ENCODE data around the gene CIRBP.
A peak's percentile ranks its signal among the peaks of the same experiment; 100 is the strongest.

CIRBP gene

DNA sequence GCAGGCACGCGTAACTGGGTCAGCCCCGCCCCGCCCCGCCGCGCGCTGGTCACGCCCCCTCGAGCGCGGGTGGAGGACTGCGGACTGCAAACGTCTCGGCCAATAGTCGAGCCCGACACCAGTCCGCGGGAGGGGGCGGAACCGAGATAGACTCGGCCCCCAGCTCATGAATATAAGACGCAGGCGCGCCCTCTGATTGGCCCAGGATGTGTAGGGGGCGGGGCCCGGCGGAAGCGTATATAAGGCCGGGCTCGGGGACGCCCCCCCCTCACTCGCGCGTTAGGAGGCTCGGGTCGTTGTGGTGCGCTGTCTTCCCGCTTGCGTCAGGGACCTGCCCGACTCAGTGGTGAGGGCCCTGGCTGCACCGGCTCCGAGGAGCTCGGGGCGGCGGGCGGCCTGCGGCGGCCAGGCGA lies at the start of gene CIRBP:
TSS of gene CIRBP (plus strand) at position 268 of the 413 bp plus-strand sequence. CDS start 1,602 bp downstream, outside the sequence.
- peak; percentile 100 for DNase-seq

DNA sequence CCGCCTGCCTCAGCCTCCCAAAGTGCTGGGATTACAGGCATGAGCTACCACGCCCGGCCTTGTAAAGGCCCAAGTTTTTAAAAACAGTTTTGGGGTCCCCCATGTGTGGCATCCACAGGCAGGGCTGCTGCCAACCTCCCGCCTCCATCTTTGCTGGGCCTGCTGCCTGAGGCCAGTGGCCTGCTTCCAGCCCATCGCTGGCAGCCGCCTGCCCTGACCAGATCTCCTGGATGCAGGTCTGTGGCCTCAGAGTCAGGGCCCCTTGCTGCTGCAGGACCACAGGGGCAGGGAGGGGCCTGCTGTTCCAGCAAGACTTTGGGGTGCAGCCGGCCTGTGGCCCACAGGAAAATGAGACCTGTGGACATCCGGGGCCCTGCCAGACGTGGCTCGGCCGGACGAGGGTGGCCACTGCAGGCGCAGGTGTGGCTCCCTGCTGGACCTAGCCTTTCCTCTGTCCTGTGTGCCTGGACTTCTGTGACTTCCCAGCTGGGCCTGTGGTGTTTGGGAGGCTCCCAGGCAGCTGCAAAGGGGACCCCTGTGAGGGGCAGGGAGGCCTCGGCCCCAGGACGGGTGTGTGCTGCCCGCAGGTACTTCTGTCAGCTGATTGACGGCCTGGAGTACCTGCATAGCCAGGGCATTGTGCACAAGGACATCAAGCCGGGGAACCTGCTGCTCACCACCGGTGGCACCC lies 49.2 kb upstream of the CIRBP start:
- no peak for DNase-seq

DNA sequence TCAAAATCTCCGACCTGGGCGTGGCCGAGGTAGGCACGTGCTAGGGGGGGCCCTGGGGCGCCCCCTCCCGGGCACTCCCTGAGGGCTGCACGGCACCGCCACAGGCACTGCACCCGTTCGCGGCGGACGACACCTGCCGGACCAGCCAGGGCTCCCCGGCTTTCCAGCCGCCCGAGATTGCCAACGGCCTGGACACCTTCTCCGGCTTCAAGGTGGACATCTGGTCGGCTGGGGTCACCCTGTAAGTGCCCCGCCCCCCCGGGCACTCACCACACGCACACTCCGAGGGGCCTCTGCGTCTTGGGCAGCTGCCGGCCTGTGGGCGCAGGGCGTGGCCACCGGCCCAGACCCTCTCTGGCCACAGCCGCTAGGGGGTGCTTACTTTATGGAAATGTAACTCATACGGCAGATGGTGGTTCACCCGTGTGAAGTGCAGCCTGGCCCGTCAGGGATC lies 48.6 kb upstream of the CIRBP start:
- no peak for DNase-seq

- no peak for DNase-seq
Measured at GRCh38 chr19:1220976-1221903, 47.9 kb upstream of the CIRBP start.

DNA sequence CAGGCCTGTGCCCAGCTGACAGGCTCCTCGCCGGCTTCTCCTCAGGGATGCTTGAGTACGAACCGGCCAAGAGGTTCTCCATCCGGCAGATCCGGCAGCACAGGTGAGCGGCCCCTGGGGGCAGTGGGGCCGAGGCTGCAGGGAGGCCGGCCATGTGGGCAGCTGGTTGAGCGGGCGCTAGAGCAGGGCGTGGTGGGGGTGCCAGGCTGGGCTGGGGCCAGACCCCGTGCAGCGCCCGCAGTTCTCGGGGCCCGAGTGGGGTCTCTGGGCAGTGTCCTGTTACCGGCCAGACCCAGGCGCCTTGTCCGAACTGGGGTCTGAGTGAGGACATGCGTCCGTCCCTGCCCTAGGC lies 47.3 kb upstream of the CIRBP start:
- no peak for DNase-seq

DNA sequence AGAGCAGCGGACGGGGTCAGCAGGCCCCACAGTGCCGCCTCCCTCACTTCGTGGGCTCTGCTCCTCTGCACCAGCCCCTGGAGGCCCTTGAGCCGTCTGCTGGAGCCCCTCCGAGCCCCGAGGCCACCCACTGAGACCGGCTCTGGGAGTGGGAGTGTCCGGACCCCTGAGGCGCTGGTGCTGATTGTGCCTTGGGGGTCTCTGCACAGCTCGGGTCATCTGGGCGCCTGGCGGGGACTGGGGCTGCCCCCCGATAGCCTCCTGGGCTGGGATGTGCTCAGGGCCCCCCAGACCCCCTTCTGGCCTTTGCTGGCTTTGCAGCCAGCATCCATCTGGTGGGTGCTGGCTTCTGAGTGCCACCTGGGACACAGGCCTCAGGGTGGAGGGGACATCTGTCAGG lies 46.7 kb upstream of the CIRBP start:
- DNase-seq, result no peak

- peak; percentile 52 for DNase-seq
Measured at GRCh38 chr19:1223018-1223855, 45.9 kb upstream of the CIRBP start.

DNA sequence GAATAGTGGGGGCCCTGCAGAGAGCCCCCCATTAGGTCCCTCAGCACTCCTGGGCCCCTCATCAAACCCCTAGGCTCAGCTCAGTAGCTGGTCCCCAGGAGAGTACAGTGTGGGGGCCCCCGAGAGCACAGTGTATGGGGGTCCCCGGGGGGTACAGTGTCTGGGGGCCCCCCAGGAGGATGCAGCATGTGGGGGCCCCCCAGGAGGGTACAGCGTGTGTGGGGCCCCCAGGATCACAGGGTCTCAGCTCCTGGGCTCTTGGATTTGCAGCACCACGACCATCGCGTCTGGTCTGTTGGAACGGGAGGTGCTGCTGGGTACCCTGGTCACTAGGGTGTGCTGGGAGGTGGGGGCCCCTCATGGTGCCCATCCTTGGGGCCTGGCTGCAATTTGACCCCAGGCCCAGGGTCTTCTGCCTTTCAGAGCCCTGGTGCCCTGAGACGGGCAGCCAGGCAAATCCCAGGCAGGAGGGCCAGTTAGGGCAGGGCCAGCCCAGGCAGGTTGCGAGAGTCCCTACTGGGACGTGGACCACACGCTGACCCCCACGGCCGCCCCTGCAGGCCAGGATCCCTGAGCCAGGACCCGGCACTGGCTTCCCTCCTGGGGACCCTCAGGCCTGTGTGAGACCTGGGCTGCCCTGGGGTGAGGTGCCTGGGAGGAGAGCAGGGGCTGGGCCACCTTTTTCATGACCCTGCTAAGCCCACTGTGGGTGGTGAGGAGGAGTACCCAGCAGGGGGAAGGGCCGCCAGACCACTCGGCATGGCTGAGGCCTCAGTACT lies 44.9 kb upstream of the CIRBP start:
- DNase-seq, result no peak

DNA sequence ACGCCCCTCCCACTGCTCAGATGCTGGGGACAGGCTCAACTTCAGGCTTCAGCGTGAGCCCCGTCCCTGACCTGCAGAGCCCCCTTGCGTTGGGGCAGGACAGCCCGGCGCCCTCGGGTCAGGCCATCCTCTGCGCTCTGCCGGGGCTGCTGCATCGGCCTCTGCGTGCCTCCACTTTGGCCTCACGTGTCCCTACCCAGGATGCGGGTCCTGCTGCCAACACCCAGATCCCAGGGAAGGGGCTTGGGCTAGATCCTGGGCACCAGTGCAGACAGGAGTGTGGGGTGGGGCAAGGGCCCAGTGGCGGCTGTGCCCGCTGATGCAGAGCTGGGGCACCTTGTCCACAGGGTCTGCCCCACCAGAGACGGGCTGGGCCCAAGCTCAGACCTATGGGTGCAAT lies 44.3 kb upstream of the CIRBP start:
- no peak for DNase-seq

DNA sequence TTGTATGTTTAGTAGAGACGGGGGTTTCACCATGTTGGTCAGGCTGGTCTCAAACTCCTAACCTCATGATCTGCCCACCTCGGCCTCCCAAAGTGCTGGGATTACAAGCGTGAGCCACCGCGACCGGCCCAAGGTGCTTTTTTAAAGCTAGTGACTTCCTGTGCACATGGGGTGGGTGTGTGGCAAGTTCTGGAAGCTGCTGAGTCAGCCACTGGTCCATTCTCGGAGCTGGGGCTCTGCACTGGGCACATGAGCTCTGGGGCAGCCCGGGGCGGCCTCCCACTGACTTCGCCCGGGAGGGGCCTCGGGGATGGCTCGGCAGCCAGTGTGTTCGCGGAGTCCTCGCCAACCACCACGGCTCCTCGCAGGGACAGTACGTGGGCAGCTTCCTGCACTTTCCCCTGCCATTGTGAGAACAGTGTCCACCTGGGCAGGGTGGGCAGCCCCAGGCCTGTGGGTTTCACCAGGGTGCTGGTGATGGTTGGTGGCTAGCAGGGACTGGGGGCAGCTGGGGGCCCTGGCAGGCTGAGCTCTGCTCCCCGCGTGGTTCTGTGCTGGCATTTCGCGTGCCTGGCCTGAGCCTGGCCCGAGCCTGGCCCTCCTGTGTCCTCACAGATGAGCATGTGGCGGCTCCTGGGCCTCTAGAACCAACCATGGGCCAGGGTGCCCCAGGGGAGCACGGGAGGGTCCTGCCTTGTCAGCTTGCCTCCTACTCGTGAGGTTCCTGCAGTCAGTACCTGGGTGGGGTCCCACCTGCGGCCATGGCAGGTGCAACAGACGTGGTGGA lies 43.5 kb upstream of the CIRBP start:
- no peak for DNase-seq

GRCh38 chr19:1226227-1226518 lies 43.0 kb upstream of the CIRBP start:
- no peak for DNase-seq

GRCh38 chr19:1226522-1227303 lies 42.4 kb upstream of the CIRBP start:
- no peak for DNase-seq

- DNase-seq, result no peak
Measured at GRCh38 chr19:1227304-1228054, 41.7 kb upstream of the CIRBP start.

- no peak for DNase-seq
Measured at GRCh38 chr19:1228161-1228957, 40.8 kb upstream of the CIRBP start.

GRCh38 chr19:1229056-1229923 lies 39.8 kb upstream of the CIRBP start:
- DNase-seq, result no peak

- DNase-seq, result no peak
Measured at GRCh38 chr19:1229924-1230782, 39.0 kb upstream of the CIRBP start.

GRCh38 chr19:1230783-1231489 lies 38.2 kb upstream of the CIRBP start:
- DNase-seq, result no peak
